ENCODE data around the gene C5orf15. TPM values are rescaled to one million over a fixed set of nuclear protein-coding genes. Genes with fewer than 3 reads are reported as not detected.
A peak's percentile ranks its signal among the peaks of the same experiment; 100 is the strongest.

The C5orf15 gene
- total and polyA plus RNA-seq, 9 of the 15 experiments (the other 6 are each of a cell fraction or from before 2014, with no cell fraction given) = 23.3 to 50.7 (median 35.5) TPM

DNA sequence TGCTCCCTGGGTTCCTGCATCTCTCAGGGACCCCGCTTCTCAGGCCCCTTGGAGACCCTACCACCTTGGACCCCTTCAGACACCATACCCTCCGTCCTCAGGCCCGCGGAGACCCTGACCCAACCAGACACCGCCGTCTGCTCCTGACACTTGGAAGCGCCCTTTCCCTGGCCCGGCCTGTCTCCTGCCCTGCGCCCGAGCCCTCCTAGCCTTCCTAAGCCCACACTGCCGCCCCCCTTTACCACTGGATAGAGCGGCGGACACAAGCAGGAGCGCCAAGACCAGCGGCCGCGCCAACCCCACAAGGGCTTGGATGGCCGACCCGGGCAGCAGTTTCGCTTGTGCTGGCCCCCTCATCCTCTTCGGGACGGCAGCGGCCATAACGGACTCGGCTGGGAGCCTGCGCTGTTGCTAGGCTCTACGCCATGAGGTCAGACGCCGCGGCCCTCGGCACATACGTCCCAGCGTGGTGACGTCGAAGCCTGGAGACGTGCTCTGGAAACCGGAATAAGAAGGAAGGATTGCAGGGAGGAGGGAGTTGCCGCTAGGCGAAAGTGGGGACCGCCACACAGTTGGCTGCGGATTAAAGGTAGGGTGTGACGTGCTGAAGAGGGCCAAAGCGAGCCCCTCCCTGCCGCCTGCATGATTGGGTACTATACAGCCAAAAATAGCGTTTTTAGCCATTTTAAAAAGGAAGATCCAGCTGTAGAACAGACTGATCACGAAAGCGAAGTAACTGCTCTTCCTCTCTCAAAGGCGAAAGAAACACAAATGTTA lies at the start of gene C5orf15 (continued):
- TF ChIP-seq ZNF551 (CRISPR knock-in tag; IDR thresholded peaks at IDR 0.05) (no peak), ETV1 (tag; conservative IDR thresholded peaks at IDR 0.05; ENCODE audit: low read depth) (peak; percentile 47; the same call in 1 of the 2 replicates), RBM25 (IDR thresholded peaks at IDR 0.05; ENCODE audit: low read depth, low read length, severe bottlenecking) (no peak), SIRT6 (IDR thresholded peaks at IDR 0.05; ENCODE audit: low read depth, low read length) (no peak), EP400 (IDR thresholded peaks at IDR 0.05) (peak; percentile 85), NCOA6 (IDR thresholded peaks at IDR 0.05) (peak; percentile 87), BCOR (IDR thresholded peaks at IDR 0.05) (0 out of 2 replicates have a peak, but pooled peaks have one; percentile 10), CREB1 (IDR thresholded peaks at IDR 0.05) (peak; percentile 97), CREB1 (CRISPR knock-in tag; IDR thresholded peaks at IDR 0.05) (peak; percentile 97), STAG1 (CRISPR knock-in tag; IDR thresholded peaks at IDR 0.05; ENCODE audit: borderline replicate concordance) (peak; percentile 19; the same call in 1 of the 2 replicates), ZEB2 (IDR thresholded peaks at IDR 0.05) (no peak), HNRNPK (IDR thresholded peaks at IDR 0.05; ENCODE audit: low read depth, low read length, poor library complexity, severe bottlenecking) (no peak), FOXP1 (CRISPR knock-in tag; IDR thresholded peaks at IDR 0.05) (peak; percentile 75), MTA2 (IDR thresholded peaks at IDR 0.05; ENCODE audit: low read depth) (no peak), POLR2AphosphoS2 (IDR thresholded peaks at IDR 0.05; ENCODE audit: low read length) (no peak; the same call in 1 of the 2 replicates), ESRRA (IDR thresholded peaks at IDR 0.05; ENCODE audit: borderline replicate concordance, low read depth) (peak; percentile 37; the same call in 1 of the 2 replicates), ZZZ3 (IDR thresholded peaks at IDR 0.05) (no peak), SIN3A (IDR thresholded peaks at IDR 0.05; ENCODE audit: borderline replicate concordance in 2 of 2, control insufficient read depth in 1 of 2, low read depth in 2 of 2, low read length in 2 of 2) (0 out of 4 replicates have a peak, but pooled peaks of 1 of the 2 experiments have one; percentile 14), ZNF445 (CRISPR knock-in tag; IDR thresholded peaks at IDR 0.05; ENCODE audit: low read depth) (no peak), ZNF583 (CRISPR knock-in tag; IDR thresholded peaks at IDR 0.05) (0 out of 2 replicates have a peak, but pooled peaks have one; percentile 39), TRIM28 (IDR thresholded peaks at IDR 0.05) (0 out of 2 replicates have a peak, but pooled peaks have one; percentile 17), ZNF165 (CRISPR knock-in tag; IDR thresholded peaks at IDR 0.05; ENCODE audit: borderline replicate concordance) (no peak), BACH1 (tag; IDR thresholded peaks at IDR 0.05) (no peak), MXI1 (IDR thresholded peaks at IDR 0.05; ENCODE audit: low read depth, low read length) (no peak), SUPT5H (IDR thresholded peaks at IDR 0.05) (peak; percentile 90)
- TF ChIP-seq, protein P1, sequence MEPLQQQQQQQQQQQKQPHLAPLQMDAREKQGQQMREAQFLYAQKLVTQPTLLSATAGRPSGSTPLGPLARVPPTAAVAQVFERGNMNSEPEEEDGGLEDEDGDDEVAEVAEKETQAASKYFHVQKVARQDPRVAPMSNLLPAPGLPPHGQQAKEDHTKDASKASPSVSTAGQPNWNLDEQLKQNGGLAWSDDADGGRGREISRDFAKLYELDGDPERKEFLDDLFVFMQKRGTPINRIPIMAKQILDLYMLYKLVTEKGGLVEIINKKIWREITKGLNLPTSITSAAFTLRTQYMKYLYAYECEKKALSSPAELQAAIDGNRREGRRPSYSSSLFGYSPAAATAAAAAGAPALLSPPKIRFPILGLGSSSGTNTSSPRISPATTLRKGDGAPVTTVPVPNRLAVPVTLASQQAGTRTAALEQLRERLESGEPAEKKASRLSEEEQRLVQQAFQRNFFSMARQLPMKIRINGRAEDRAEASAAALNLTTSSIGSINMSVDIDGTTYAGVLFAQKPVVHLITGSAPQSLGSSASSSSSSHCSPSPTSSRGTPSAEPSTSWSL (CRISPR knock-in tag; IDR thresholded peaks at IDR 0.05; ENCODE audit: borderline replicate concordance) = no peak
- TF ChIP-seq, protein P2, sequence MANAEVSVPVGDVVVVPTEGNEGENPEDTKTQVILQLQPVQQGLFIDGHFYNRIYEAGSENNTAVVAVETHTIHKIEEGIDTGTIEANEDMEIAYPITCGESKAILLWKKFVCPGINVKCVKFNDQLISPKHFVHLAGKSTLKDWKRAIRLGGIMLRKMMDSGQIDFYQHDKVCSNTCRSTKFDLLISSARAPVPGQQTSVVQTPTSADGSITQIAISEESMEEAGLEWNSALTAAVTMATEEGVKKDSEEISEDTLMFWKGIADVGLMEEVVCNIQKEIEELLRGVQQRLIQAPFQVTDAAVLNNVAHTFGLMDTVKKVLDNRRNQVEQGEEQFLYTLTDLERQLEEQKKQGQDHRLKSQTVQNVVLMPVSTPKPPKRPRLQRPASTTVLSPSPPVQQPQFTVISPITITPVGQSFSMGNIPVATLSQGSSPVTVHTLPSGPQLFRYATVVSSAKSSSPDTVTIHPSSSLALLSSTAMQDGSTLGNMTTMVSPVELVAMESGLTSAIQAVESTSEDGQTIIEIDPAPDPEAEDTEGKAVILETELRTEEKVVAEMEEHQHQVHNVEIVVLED (CRISPR knock-in tag; IDR thresholded peaks at IDR 0.05) = peak; percentile 98
- TF ChIP-seq, protein P3, sequence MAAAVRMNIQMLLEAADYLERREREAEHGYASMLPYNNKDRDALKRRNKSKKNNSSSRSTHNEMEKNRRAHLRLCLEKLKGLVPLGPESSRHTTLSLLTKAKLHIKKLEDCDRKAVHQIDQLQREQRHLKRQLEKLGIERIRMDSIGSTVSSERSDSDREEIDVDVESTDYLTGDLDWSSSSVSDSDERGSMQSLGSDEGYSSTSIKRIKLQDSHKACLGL (CRISPR knock-in tag; IDR thresholded peaks at IDR 0.05; ENCODE audit: borderline replicate concordance, poor library complexity, severe bottlenecking) = no peak

Measured in K562 (cell line).